ENCODE results near the gene DENND2A.
"Not testable (repeated sequence)": the region's sequence is repeated elsewhere in the genome, so short reads cannot be mapped to it uniquely, and the experiment has no call there.

The DENND2A gene

GRCh38 chr7:140679186-140679585 is 38.6 kb upstream of the DENND2A start:
- TF ChIP-seq CTCF (IDR thresholded peaks at IDR 0.05), result no peak
- Histone ChIP-seq H3K4me1 (peaks cover 0 to 15% (median 10%) of the 10 kb centered on the region in 4 donors), H3K27ac (no peak overlapping the region), H3K27me3 (no peaks in the 10 kb centered on the region), H3K36me3 (peaks cover 22 to 75% (median 32%) of the 10 kb centered on the region in 3 donors), H3K4me3 (no peak overlapping the region), H3K9me3 (no peaks in the 10 kb centered on the region)
- peak in 1 of 2 donors; percentile 47 for DNase-seq
- intact Hi-C loops (cut with DNase I; ENCODE audit: low total_unique reads), result loop anchor here (10.0 kb wide), 1 partner anchor 246 kb away; the partner anchor contains the start of gene BRAF

GRCh38 chr7:140678816-140679130 is 38.2 kb upstream of the DENND2A start:
- Histone ChIP-seq H3K36me3 (peaks cover 20 to 71% (median 32%) of the 10 kb centered on the region in 3 donors), H3K27me3 (no peaks in the 10 kb centered on the region), H3K27ac (no peak overlapping the region), H3K4me1 (peaks cover 0 to 19% (median 11%) of the 10 kb centered on the region in 4 donors), H3K9me3 (no peaks in the 10 kb centered on the region), H3K4me3 (no peak overlapping the region)
- peak in 1 of 2 donors; percentile 53 for DNase-seq
- no peak for TF ChIP-seq CTCF (IDR thresholded peaks at IDR 0.05)
- intact Hi-C loops (cut with DNase I; ENCODE audit: low total_unique reads), result loop anchor here (10.0 kb wide), 1 partner anchor 246 kb away; the partner anchor contains the start of gene BRAF

GRCh38 chr7:140678081-140678815 is 37.6 kb upstream of the DENND2A start:
- Histone ChIP-seq H3K27me3 (no peaks in the 10 kb centered on the region), H3K4me1 (peaks cover 0 to 23% (median 13%) of the 10 kb centered on the region in 4 donors), H3K36me3 (peaks cover 15 to 66% (median 28%) of the 10 kb centered on the region in 3 donors), H3K4me3 (no peak overlapping the region), H3K9me3 (no peaks in the 10 kb centered on the region), H3K27ac (no peak overlapping the region)
- intact Hi-C loops (cut with DNase I; ENCODE audit: low total_unique reads), result loop anchor here (10.0 kb wide), 1 partner anchor 247 kb away; the partner anchor contains the start of gene BRAF
- DNase-seq, result peak in 1 of 2 donors; percentile 43
- TF ChIP-seq CTCF (IDR thresholded peaks at IDR 0.05), result no peak

- Histone ChIP-seq H3K27ac (no peak overlapping the region), H3K36me3 (peaks cover 12 to 60% (median 25%) of the 10 kb centered on the region in 3 donors), H3K9me3 (no peaks in the 10 kb centered on the region), H3K4me1 (peaks cover 0 to 26% (median 13%) of the 10 kb centered on the region in 4 donors), H3K27me3 (no peaks in the 10 kb centered on the region), H3K4me3 (no peak overlapping the region)
- intact Hi-C loops (cut with DNase I; ENCODE audit: low total_unique reads), result loop anchor here (10.0 kb wide), 1 partner anchor 247 kb away; the partner anchor contains the start of gene BRAF
- TF ChIP-seq CTCF (IDR thresholded peaks at IDR 0.05), result no peak
- DNase-seq, result peak in 1 of 2 donors; percentile 19
Measured at GRCh38 chr7:140677496-140677895, 36.9 kb upstream of the DENND2A start.

- DNase-seq, result peak in 1 of 2 donors; percentile 41
Measured at GRCh38 chr7:140676956-140677355, 36.3 kb upstream of the DENND2A start.

GRCh38 chr7:140676306-140676705 is 35.7 kb upstream of the DENND2A start:
- H3K36me3 ChIP-seq, result peaks cover 0 to 48% (median 16%) of the 10 kb centered on the region in 3 donors
- no peaks in the 10 kb centered on the region for H3K9me3 ChIP-seq
- intact Hi-C loops (cut with DNase I; ENCODE audit: low total_unique reads), result loop anchor here (10.0 kb wide), 1 partner anchor 248 kb away; the partner anchor contains the start of gene BRAF
- peak in 1 of 2 donors; percentile 33 for DNase-seq
- H3K4me1 ChIP-seq, result peaks cover 0 to 32% (median 19%) of the 10 kb centered on the region in 4 donors
- no peak for TF ChIP-seq CTCF (IDR thresholded peaks at IDR 0.05)
- no peaks in the 10 kb centered on the region for H3K27me3 ChIP-seq
- H3K27ac ChIP-seq, result no peak overlapping the region
- H3K4me3 ChIP-seq, result no peak overlapping the region

More at GRCh38 chr7:140676956-140677355, 36.3 kb upstream of the DENND2A start:
- H3K27me3 ChIP-seq, H3K27ac ChIP-seq, H3K9me3 ChIP-seq, H3K4me3 ChIP-seq: not testable (repeated sequence)
- H3K36me3 ChIP-seq, result peaks cover 6 to 55% (median 21%) of the 10 kb centered on the region in 3 donors
- intact Hi-C loops (cut with DNase I; ENCODE audit: low total_unique reads), result loop anchor here (10.0 kb wide), 1 partner anchor 248 kb away; the partner anchor contains the start of gene BRAF
- peaks cover 0 to 32% (median 18%) of the 10 kb centered on the region in 4 donors for H3K4me1 ChIP-seq
